DOHH2 (cell line): ENCODE data around the gene KCNK1.

Experiments used
- H3F3A ChIP-seq: fragments of 200-600 bp; sonication (generic), shearing (Covaris generic); 2 replicates; pipeline ENCODE4 v1.6.0; 2016; ENCODE audit warnings: antibody characterized with exemption, mild to moderate bottlenecking; ENCODE audit not compliant: control insufficient read depth, insufficient read depth
- H3K27ac ChIP-seq: fragments of 200-600 bp; sonication (generic); 2 replicates; pipeline ENCODE4 v1.5.1; 2014; ENCODE audit warnings: low read depth, mild to moderate bottlenecking, low read length, moderate library complexity
- H3K27me3 ChIP-seq: fragments of 200-600 bp; sonication (generic); 2 replicates; pipeline ENCODE4 v1.6.1; 2014; ENCODE audit warnings: mild to moderate bottlenecking, low read length, mixed read lengths; ENCODE audit not compliant: control insufficient read depth
- H3K36me3 ChIP-seq: fragments of 200-600 bp; sonication (generic); 2 replicates; pipeline ENCODE4 v1.6.1; 2014; ENCODE audit warnings: mild to moderate bottlenecking, low read length, moderate library complexity, mixed read lengths; ENCODE audit not compliant: control insufficient read depth
- H3K4me1 ChIP-seq: fragments of 200-600 bp; sonication (generic); 2 replicates; pipeline ENCODE4 v1.6.1; 2014; ENCODE audit warnings: mild to moderate bottlenecking, low read length, mixed read lengths; ENCODE audit not compliant: control insufficient read depth
- H3K4me2 ChIP-seq: fragments of 200-600 bp; sonication (generic); 2 replicates; pipeline ENCODE4 v1.6.0; 2014; ENCODE audit warnings: mild to moderate bottlenecking, low read length, moderate library complexity
- H3K4me3 ChIP-seq: fragments of 200-600 bp; sonication (generic); 2 replicates; pipeline ENCODE4 v1.5.1; 2014; ENCODE audit warnings: mild to moderate bottlenecking, low read length, mixed read lengths
- H3K79me2 ChIP-seq: fragments of 200-600 bp; sonication (generic); 2 replicates; pipeline ENCODE4 v1.6.1; 2014; ENCODE audit warnings: mild to moderate bottlenecking, low read length, mixed read lengths; ENCODE audit not compliant: control insufficient read depth
- H3K9me2 ChIP-seq: fragments of 200-600 bp; sonication (generic); replicated peaks from 2 replicates; pipeline ENCODE4 v1.6.1; 2014; ENCODE audit warnings: mild to moderate bottlenecking, low read length, mixed read lengths; ENCODE audit not compliant: control insufficient read depth
- H3K9me3 ChIP-seq: fragments of 200-600 bp; sonication (generic); 2 replicates; pipeline ENCODE4 v1.6.1; 2014; ENCODE audit warnings: antibody characterized with exemption, low read length, mixed read lengths; ENCODE audit not compliant: control insufficient read depth, insufficient read depth
- H4K20me1 ChIP-seq: fragments of 200-600 bp; sonication (generic); 2 replicates; pipeline ENCODE4 v1.6.0; 2014; ENCODE audit warnings: low read depth, mild to moderate bottlenecking, antibody characterized with exemption, low read length, moderate library complexity; ENCODE audit not compliant: control insufficient read depth, insufficient read depth
- CTCF ChIP-seq: fragments of 200-600 bp; sonication (generic); IDR thresholded peaks from one replicate; pipeline ENCODE4 v1.5.1; 2014; ENCODE audit warnings: antibody characterized with exemption, mild to moderate bottlenecking, low read depth, low read length; ENCODE audit not compliant: poor library complexity, severe bottlenecking
- EZH2phosphoT487 ChIP-seq: fragments of 200-600 bp; sonication (generic); IDR thresholded peaks from 2 replicates; pipeline ENCODE4 v1.6.1; 2017; ENCODE audit warnings: borderline replicate concordance, mild to moderate bottlenecking, antibody characterized with exemption, low read length, moderate library complexity, mixed read lengths

The KCNK1 gene

GRCh38 chr1:233629305-233629935, 15.5 kb downstream of the KCNK1 start:
- H3K9me2 ChIP-seq = no peaks in the 10 kb centered on the region
- no peaks in the 10 kb centered on the region for H3K4me1 ChIP-seq
- no peaks in the 10 kb centered on the region for H3K9me3 ChIP-seq
- TF ChIP-seq EZH2phosphoT487 (no peak), CTCF (no peak)
- no peak overlapping the region for H3K27ac ChIP-seq
- H4K20me1 ChIP-seq = no peaks in the 10 kb centered on the region
- no peaks in the 10 kb centered on the region for H3K36me3 ChIP-seq
- no peaks in the 10 kb centered on the region for H3K79me2 ChIP-seq
- no peaks in the 10 kb centered on the region for H3F3A ChIP-seq
- H3K27me3 ChIP-seq = no peaks in the 10 kb centered on the region
- no peak overlapping the region for H3K4me2 ChIP-seq
- H3K4me3 ChIP-seq = no peak overlapping the region

- Histone ChIP-seq H4K20me1 (no peaks in the 10 kb centered on the region), H3K4me3 (no peak overlapping the region), H3K4me2 (no peak overlapping the region), H3K27ac (no peak overlapping the region), H3K9me3 (no peaks in the 10 kb centered on the region), H3K9me2 (no peaks in the 10 kb centered on the region), H3K36me3 (no peaks in the 10 kb centered on the region), H3F3A (no peaks in the 10 kb centered on the region), H3K27me3 (no peaks in the 10 kb centered on the region), H3K79me2 (no peaks in the 10 kb centered on the region), H3K4me1 (no peaks in the 10 kb centered on the region)
- TF ChIP-seq EZH2phosphoT487 (no peak), CTCF (no peak)
Measured at GRCh38 chr1:233631810-233632405, 18.0 kb downstream of the KCNK1 start.

GRCh38 chr1:233632436-233632835, 18.5 kb downstream of the KCNK1 start:
- no peaks in the 10 kb centered on the region for H3K9me2 ChIP-seq
- no peaks in the 10 kb centered on the region for H3K4me1 ChIP-seq
- TF ChIP-seq CTCF (no peak), EZH2phosphoT487 (no peak)
- H4K20me1 ChIP-seq = no peaks in the 10 kb centered on the region
- no peak overlapping the region for H3K4me3 ChIP-seq
- no peaks in the 10 kb centered on the region for H3K36me3 ChIP-seq
- no peak overlapping the region for H3K27ac ChIP-seq
- no peaks in the 10 kb centered on the region for H3K27me3 ChIP-seq
- H3K9me3 ChIP-seq = no peaks in the 10 kb centered on the region
- H3K4me2 ChIP-seq = no peak overlapping the region
- no peaks in the 10 kb centered on the region for H3K79me2 ChIP-seq
- H3F3A ChIP-seq = no peaks in the 10 kb centered on the region
